ENCODE measurements around the gene MARCKS. TPM values are rescaled to one million over a fixed set of nuclear protein-coding genes. Genes with fewer than 3 reads are reported as not detected.

Gene MARCKS
- total and polyA plus RNA-seq, 2 donors (not counting 3 experiments of a cell fraction or from before 2014, with no cell fraction given) = 59.5 to 315 TPM

- no peak overlapping the region for H2AFZ ChIP-seq (ENCODE audit: low read depth, low read length)
- intact Hi-C loops (cut with micrococcal nuclease) (no loop called here), dilution Hi-C loops (cut with MboI; ENCODE audit: extremely low pct_ligation_motif_present, low sequenced_read_pairs) (no loop called here)
- H3K9ac ChIP-seq (replicated peaks; ENCODE audit: extremely low read depth, insufficient read depth, low read length) = no peak overlapping the region
- no peak for FAIRE-seq
- ChIA-PET POLR2A (no interaction called here), CTCF (no interaction called here)
- no peaks in the 10 kb centered on the region for H3K4me1 ChIP-seq (ENCODE audit: control insufficient read depth, extremely low read depth, insufficient read depth, low read length)
- no peak overlapping the region for H3K4me3 ChIP-seq (replicated peaks in 1 of 3; ENCODE audit: insufficient read depth in 1 of 3, low read depth in 1 of 3, low read length in 3 of 3)
- H3K79me2 ChIP-seq (ENCODE audit: control insufficient read depth, insufficient read depth, low read length) = no peaks in the 10 kb centered on the region
- no TSS peak for BruUV-seq (replicated peaks)
- H4K20me1 ChIP-seq (replicated peaks; ENCODE audit: control insufficient read depth, extremely low read depth, insufficient read depth, low read length) = no peaks in the 10 kb centered on the region
- no peaks in the 10 kb centered on the region for H3K9me3 ChIP-seq (replicated peaks; ENCODE audit: control insufficient read depth, insufficient read depth, low read length)
- H3K27me3 ChIP-seq (ENCODE audit: control insufficient read depth in 2 of 2, insufficient read depth in 2 of 2, low read length in 2 of 2) = no peaks in the 10 kb centered on the region
- TF ChIP-seq GATA2 (IDR thresholded peaks at IDR 0.05; ENCODE audit: insufficient read depth, insufficient read length, low read depth, low read length) (no peak), POLR2A (IDR thresholded peaks at IDR 0.05; ENCODE audit: low read depth, low read length) (no peak), POLR2AphosphoS5 (IDR thresholded peaks at IDR 0.05; ENCODE audit: insufficient read depth, low read depth, low read length) (no peak), JUN (IDR thresholded peaks at IDR 0.05; ENCODE audit: borderline replicate concordance, insufficient read depth, insufficient read length, low read depth) (no peak), CTCF (IDR thresholded peaks at IDR 0.05; ENCODE audit: extremely low read depth in 1 of 2, insufficient read depth in 1 of 2, low read depth in 1 of 2, low read length in 2 of 2) (no peak)
- no peak for DNase-seq (ENCODE audit: low read depth, low spot score)
- no peak overlapping the region for H3K27ac ChIP-seq (ENCODE audit: insufficient read depth, low read depth, low read length)
- no peaks in the 10 kb centered on the region for H3K36me3 ChIP-seq (ENCODE audit: control insufficient read depth in 2 of 2, extremely low read depth in 1 of 2, insufficient read depth in 2 of 2, low read length in 2 of 2)
- H3K4me2 ChIP-seq (ENCODE audit: insufficient read depth, low read length) = no peak overlapping the region
- no peaks in the 10 kb centered on the region for H3K9me1 ChIP-seq (replicated peaks; ENCODE audit: control insufficient read depth, extremely low read depth, insufficient read depth, low read length)
Measured at GRCh38 chr6:113824866-113825265, 32.3 kb upstream of the MARCKS start.

GRCh38 chr6:113825781-113826180 lies 31.4 kb upstream of the MARCKS start:
- H3K27me3 ChIP-seq (ENCODE audit: control insufficient read depth in 2 of 2, insufficient read depth in 2 of 2, low read length in 2 of 2) = no peaks in the 10 kb centered on the region
- H3K4me2 ChIP-seq (ENCODE audit: insufficient read depth, low read length) = no peak overlapping the region
- dilution Hi-C loops (cut with MboI; ENCODE audit: extremely low pct_ligation_motif_present, low sequenced_read_pairs) = no loop called here
- H3K9me3 ChIP-seq (replicated peaks; ENCODE audit: control insufficient read depth, insufficient read depth, low read length) = no peaks in the 10 kb centered on the region
- no peaks in the 10 kb centered on the region for H4K20me1 ChIP-seq (replicated peaks; ENCODE audit: control insufficient read depth, extremely low read depth, insufficient read depth, low read length)
- TF ChIP-seq FOS (IDR thresholded peaks at IDR 0.05; ENCODE audit: borderline replicate concordance, insufficient read depth, low read length) (no peak), POLR2A (IDR thresholded peaks at IDR 0.05; ENCODE audit: low read depth, low read length) (no peak), JUN (IDR thresholded peaks at IDR 0.05; ENCODE audit: borderline replicate concordance, insufficient read depth, insufficient read length, low read depth) (no peak), CTCF (IDR thresholded peaks at IDR 0.05; ENCODE audit: extremely low read depth in 1 of 2, insufficient read depth in 1 of 2, low read depth in 1 of 2, low read length in 2 of 2) (no peak), EZH2 (IDR thresholded peaks at IDR 0.05; ENCODE audit: borderline replicate concordance, low read depth, low read length, severe bottlenecking) (no peak), MAX (IDR thresholded peaks at IDR 0.05; ENCODE audit: insufficient read depth, insufficient read length) (no peak), GATA2 (IDR thresholded peaks at IDR 0.05; ENCODE audit: insufficient read depth, insufficient read length, low read depth, low read length) (no peak), MYC (IDR thresholded peaks at IDR 0.05; ENCODE audit: low read depth, low read length) (no peak), POLR2AphosphoS5 (IDR thresholded peaks at IDR 0.05; ENCODE audit: insufficient read depth, low read depth, low read length) (no peak)
- no peak overlapping the region for H3K4me3 ChIP-seq (replicated peaks in 1 of 3; ENCODE audit: insufficient read depth in 1 of 3, low read depth in 1 of 3, low read length in 3 of 3)
- H3K27ac ChIP-seq (ENCODE audit: insufficient read depth, low read depth, low read length) = no peak overlapping the region
- FAIRE-seq (no peak), DNase-seq (ENCODE audit: low read depth, low spot score) (no peak)
- no TSS peak for BruUV-seq (replicated peaks)
- no peaks in the 10 kb centered on the region for H3K4me1 ChIP-seq (ENCODE audit: control insufficient read depth, extremely low read depth, insufficient read depth, low read length)
- no peaks in the 10 kb centered on the region for H3K36me3 ChIP-seq (ENCODE audit: control insufficient read depth in 2 of 2, extremely low read depth in 1 of 2, insufficient read depth in 2 of 2, low read length in 2 of 2)
- intact Hi-C loops (cut with micrococcal nuclease) = no loop called here
- H3K79me2 ChIP-seq (ENCODE audit: control insufficient read depth, insufficient read depth, low read length) = no peaks in the 10 kb centered on the region
- H3K9ac ChIP-seq (replicated peaks; ENCODE audit: extremely low read depth, insufficient read depth, low read length) = no peak overlapping the region
- POLR2A ChIA-PET = no interaction called here
- H2AFZ ChIP-seq (ENCODE audit: low read depth, low read length) = no peak overlapping the region
- H3K9me1 ChIP-seq (replicated peaks; ENCODE audit: control insufficient read depth, extremely low read depth, insufficient read depth, low read length) = no peaks in the 10 kb centered on the region
- CTCF ChIA-PET = interaction anchor here (1.2 to 1.5 kb wide), 2 partner anchors 13 to 25 kb away, joined by 3 to 4 read pairs; no protein-coding TSS in a partner anchor

Data from endothelial cell of umbilical vein (primary cell).